ENCODE results near the gene CHD2. TPM values are rescaled to one million over a fixed set of nuclear protein-coding genes. Genes with fewer than 3 reads are reported as not detected.
A peak's percentile ranks its signal among the peaks of the same experiment; 100 is the strongest.
"Not testable (repeated sequence)": the region's sequence is repeated elsewhere in the genome, so short reads cannot be mapped to it uniquely, and the experiment has no call there.

CHD2 gene
- total RNA-seq, 2 donors from 2014 or later = 208 to 246 TPM

- peaks cover 8 to 26% of the 10 kb centered on the region in 2 donors for H3K36me3 Mint-ChIP-seq (ENCODE audit: insufficient read depth in 2 of 2)
- peak overlapping the region; percentile 71 for H3K27ac Mint-ChIP-seq
- peaks cover 50% of the 10 kb centered on the region for H3K4me1 Mint-ChIP-seq (ENCODE audit: low read depth)
- no peaks in the 10 kb centered on the region for H3K27me3 Mint-ChIP-seq (ENCODE audit: low read depth)
- DNase-seq = no peak
- H3K4me3 Mint-ChIP-seq = no peak overlapping the region
- H3K9me3 Mint-ChIP-seq = peaks cover 0 to under 1% of the 10 kb centered on the region in 2 donors
- ATAC-seq (replicated peaks in 1 of 2) = peak in 1 of 2 donors; percentile 0
Measured at GRCh38 chr15:93028111-93028631, 128.0 kb downstream of the CHD2 start.

- DNase-seq (no peak), ATAC-seq (replicated peaks in 1 of 2) (peak; percentile 6 to 11)
- no peaks in the 10 kb centered on the region for H3K9me3 Mint-ChIP-seq
- no peaks in the 10 kb centered on the region for H3K27me3 Mint-ChIP-seq (ENCODE audit: low read depth)
- H3K4me1 Mint-ChIP-seq (ENCODE audit: low read depth) = peaks cover 46% of the 10 kb centered on the region
- no peak overlapping the region for H3K4me3 Mint-ChIP-seq
- peak overlapping the region; percentile 71 for H3K27ac Mint-ChIP-seq
- peaks cover 6 to 20% of the 10 kb centered on the region in 2 donors for H3K36me3 Mint-ChIP-seq (ENCODE audit: insufficient read depth in 2 of 2)
Measured at GRCh38 chr15:93028632-93029213, 128.6 kb downstream of the CHD2 start.

- Mint-ChIP-seq H3K27ac (peak overlapping the region; percentile 20), H3K9me3 (no peaks in the 10 kb centered on the region), H3K27me3 (ENCODE audit: low read depth) (no peaks in the 10 kb centered on the region), H3K4me1 (ENCODE audit: low read depth) (peaks cover 42% of the 10 kb centered on the region), H3K36me3 (ENCODE audit: insufficient read depth in 2 of 2) (peaks cover 5 to 14% of the 10 kb centered on the region in 2 donors), H3K4me3 (no peak overlapping the region)
- ATAC-seq (replicated peaks in 1 of 2) = no peak
- DNase-seq = no peak
Measured at GRCh38 chr15:93029214-93029835, 129.2 kb downstream of the CHD2 start.

- Mint-ChIP-seq H3K4me3 (no peak overlapping the region), H3K27ac (peak overlapping the region; percentile 20), H3K4me1 (ENCODE audit: low read depth) (peaks cover 36% of the 10 kb centered on the region), H3K27me3 (ENCODE audit: low read depth) (no peaks in the 10 kb centered on the region), H3K9me3 (no peaks in the 10 kb centered on the region), H3K36me3 (ENCODE audit: insufficient read depth in 2 of 2) (peaks cover under 1 to 8% of the 10 kb centered on the region in 2 donors)
- ATAC-seq (replicated peaks in 1 of 2) (peak; percentile 5 to 7), DNase-seq (no peak)
Measured at GRCh38 chr15:93029836-93030429, 129.8 kb downstream of the CHD2 start.

- ATAC-seq (replicated peaks in 1 of 2) = peak; percentile 70 to 77
- peaks cover 0 to 5% of the 10 kb centered on the region in 2 donors for H3K36me3 Mint-ChIP-seq (ENCODE audit: insufficient read depth in 2 of 2)
- no peaks in the 10 kb centered on the region for H3K27me3 Mint-ChIP-seq (ENCODE audit: low read depth)
- H3K9me3 Mint-ChIP-seq = no peaks in the 10 kb centered on the region
- H3K4me3 Mint-ChIP-seq = no peak overlapping the region
- peak; percentile 66 to 70 for DNase-seq
- H3K4me1 Mint-ChIP-seq (ENCODE audit: low read depth) = peaks cover 30% of the 10 kb centered on the region
- no peak overlapping the region for H3K27ac Mint-ChIP-seq
Measured at GRCh38 chr15:93030430-93031102, 130.4 kb downstream of the CHD2 start.

- no peak for DNase-seq
- Mint-ChIP-seq H3K4me1 (ENCODE audit: low read depth) (peaks cover 29% of the 10 kb centered on the region), H3K27me3 (ENCODE audit: low read depth) (no peaks in the 10 kb centered on the region), H3K27ac (no peak overlapping the region), H3K36me3 (ENCODE audit: insufficient read depth in 2 of 2) (peaks cover 0 to 4% of the 10 kb centered on the region in 2 donors), H3K9me3 (no peaks in the 10 kb centered on the region), H3K4me3 (no peak overlapping the region)
- ATAC-seq (replicated peaks in 1 of 2) = peak in 1 of 2 donors; percentile 0
Measured at GRCh38 chr15:93031103-93031464, 131.0 kb downstream of the CHD2 start.

GRCh38 chr15:93031557-93032384 is 131.6 kb downstream of the CHD2 start:
- H3K9me3 Mint-ChIP-seq; ATAC-seq (replicated peaks in 1 of 2); H3K27me3 Mint-ChIP-seq (ENCODE audit: low read depth); DNase-seq; H3K4me3 Mint-ChIP-seq; H3K36me3 Mint-ChIP-seq (ENCODE audit: insufficient read depth in 2 of 2); H3K27ac Mint-ChIP-seq: not testable (repeated sequence)
- H3K4me1 Mint-ChIP-seq (ENCODE audit: low read depth) = peaks cover 29% of the 10 kb centered on the region

- not testable (repeated sequence) for ATAC-seq (replicated peaks in 1 of 2); H3K36me3 Mint-ChIP-seq (ENCODE audit: insufficient read depth in 2 of 2); H3K9me3 Mint-ChIP-seq; H3K27me3 Mint-ChIP-seq (ENCODE audit: low read depth); H3K4me3 Mint-ChIP-seq; H3K27ac Mint-ChIP-seq; DNase-seq
- peaks cover 29% of the 10 kb centered on the region for H3K4me1 Mint-ChIP-seq (ENCODE audit: low read depth)
Measured at GRCh38 chr15:93032515-93033206, 132.5 kb downstream of the CHD2 start.

- ATAC-seq (replicated peaks in 1 of 2) = no peak
- no peak overlapping the region for H3K27ac Mint-ChIP-seq
- no peaks in the 10 kb centered on the region for H3K36me3 Mint-ChIP-seq (ENCODE audit: insufficient read depth in 2 of 2)
Measured at GRCh38 chr15:93033434-93034045, 133.4 kb downstream of the CHD2 start.

GRCh38 chr15:93034512-93034911 is 134.4 kb downstream of the CHD2 start:
- Mint-ChIP-seq H3K4me3 (no peak overlapping the region), H3K4me1 (ENCODE audit: low read depth) (peaks cover 11% of the 10 kb centered on the region), H3K9me3 (no peaks in the 10 kb centered on the region), H3K27ac (no peak overlapping the region), H3K36me3 (ENCODE audit: insufficient read depth in 2 of 2) (no peaks in the 10 kb centered on the region), H3K27me3 (ENCODE audit: low read depth) (no peaks in the 10 kb centered on the region)
- ATAC-seq (replicated peaks in 1 of 2) = no peak
- DNase-seq = no peak

More at GRCh38 chr15:93033434-93034045, 133.4 kb downstream of the CHD2 start:
- Mint-ChIP-seq H3K4me1 (ENCODE audit: low read depth) (peaks cover 21% of the 10 kb centered on the region), H3K27me3 (ENCODE audit: low read depth) (no peaks in the 10 kb centered on the region), H3K9me3 (no peaks in the 10 kb centered on the region), H3K4me3 (no peak overlapping the region)
- no peak for DNase-seq

GRCh38 chr15:93035092-93035915 is 135.2 kb downstream of the CHD2 start:
- Mint-ChIP-seq H3K4me1 (ENCODE audit: low read depth) (peaks cover 5% of the 10 kb centered on the region), H3K36me3 (ENCODE audit: insufficient read depth in 2 of 2) (no peaks in the 10 kb centered on the region), H3K27ac (no peak overlapping the region), H3K27me3 (ENCODE audit: low read depth) (no peaks in the 10 kb centered on the region), H3K9me3 (no peaks in the 10 kb centered on the region), H3K4me3 (no peak overlapping the region)
- peak in 1 of 2 donors; percentile 32 for ATAC-seq (replicated peaks in 1 of 2)
- no peak for DNase-seq
